Stomach (tissue), 4 donors: ENCODE data around the gene ZNF532.

Experiments
- CTCF ChIP-seq, 7 experiments: fragments of 450-650 bp in 4 of 7; fragments of 200-600 bp in 3 of 7; sonication (generic) in 3 of 7; IDR thresholded peaks; one replicate each; pipeline ENCODE4 v1.5.1; 2016 to 2019; ENCODE audit warnings: antibody characterized with exemption in 7 of 7, control low read depth in 2 of 7, mild to moderate bottlenecking in 1 of 7
- EP300 ChIP-seq: sonication (generic); formaldehyde crosslinking; IDR thresholded peaks from one replicate; pipeline ENCODE4 v1.6.1; 2017; ENCODE audit warnings: antibody characterized with exemption

DNA sequence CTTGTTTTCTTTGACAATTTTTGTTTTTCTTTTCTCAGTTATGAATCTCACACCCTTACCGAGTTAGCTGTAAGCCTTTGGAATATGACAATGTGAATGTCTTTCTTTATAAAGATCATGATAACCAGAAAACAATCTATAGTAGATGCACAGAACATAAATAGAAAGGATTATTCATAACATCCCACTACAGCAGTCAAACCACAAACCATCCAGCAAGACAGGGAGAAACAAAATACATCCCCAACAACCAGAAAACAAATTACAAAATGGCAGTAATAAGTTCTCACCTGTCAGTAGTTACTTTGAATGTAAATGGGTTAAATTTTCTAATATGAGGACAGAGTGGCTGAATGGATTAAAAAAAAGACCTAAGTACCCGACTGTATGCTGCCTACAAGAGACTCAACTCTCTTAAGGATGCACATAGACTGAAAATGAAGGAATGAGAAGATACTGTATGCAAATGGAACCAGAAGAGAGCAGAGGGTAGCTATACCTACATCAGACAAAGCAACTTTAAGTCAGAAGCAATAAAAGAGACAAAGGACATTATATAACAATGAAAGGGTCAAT, 124.6 kb downstream of the ZNF532 start:
- no peak for TF ChIP-seq CTCF (IDR thresholded peaks at IDR 0.05)
- no peak for TF ChIP-seq EP300
